Activated T-cell treated with anti-CD3 and anti-CD28 coated beads, Interleukin-2, amount 50 U/mL, for 72 hours (primary cell): Measurements from ENCODE around the gene SYCN. TPM values are rescaled to one million over a fixed set of nuclear protein-coding genes. Genes with fewer than 3 reads are reported as not detected.
A peak's percentile ranks its signal among the peaks of the same experiment; 100 is the strongest.
"Not testable (repeated sequence)": the region's sequence is repeated elsewhere in the genome, so short reads cannot be mapped to it uniquely, and the experiment has no call there.

ENCODE experiments used
- ATAC-seq, 2 donors: fragments of 150-1000 bp; cut with Tn5 transposase; replicated peaks in 1 of 2; 2 replicates each; pipeline ENCODE4 v1.10.0; 2021; ENCODE audit warnings: moderate library complexity in 2 of 2, mild to moderate bottlenecking in 1 of 2
- DNase-seq, 2 donors: peaks; one replicate each; pipeline ENCODE4 v3.0.0; 2021 to 2022; ENCODE audit warnings: mixed read lengths in 1 of 2
- H3K27ac Mint-ChIP-seq: one replicate; pipeline ENCODE4 v1.8.0; 2022; ENCODE audit warnings: mild to moderate bottlenecking, moderate library complexity, mixed read lengths
- H3K27me3 Mint-ChIP-seq: one replicate; pipeline ENCODE4 v1.8.0; 2022; ENCODE audit warnings: low read depth, mixed read lengths
- H3K36me3 Mint-ChIP-seq, 2 donors: one replicate each; pipeline ENCODE4 v1.8.0; 2022; ENCODE audit warnings: mixed read lengths in 2 of 2, mild to moderate bottlenecking in 1 of 2; ENCODE audit not compliant: insufficient read depth in 2 of 2
- H3K4me1 Mint-ChIP-seq: one replicate; pipeline ENCODE4 v1.8.0; 2022; ENCODE audit warnings: low read depth, mixed read lengths
- H3K4me3 Mint-ChIP-seq, 2 donors: one replicate each; pipeline ENCODE4 v1.8.0; 2022; ENCODE audit warnings: mild to moderate bottlenecking in 2 of 2, mixed read lengths in 2 of 2, moderate library complexity in 2 of 2
- H3K9me3 Mint-ChIP-seq, 2 donors: one replicate each; pipeline ENCODE4 v1.8.0; 2022; ENCODE audit warnings: mixed read lengths in 2 of 2
- total RNA-seq, 2 donors: library from RNA; stranded (reverse); gene quantifications; one replicate each; pipeline ENCODE4 v1.2.3, GENCODE V29; 2022

Gene SYCN
- total RNA-seq: not detected

GRCh38 chr19:39203372-39204341, at the start of gene SYCN:
Gene SYCN, minus strand, starts transcription at chr19:39204263. Its CDS starts 9 bp downstream, at chr19:39204254.
- ATAC-seq: no peak
- peaks cover 57% of the 10 kb centered on the region for H3K27me3 Mint-ChIP-seq
- no peak within 1 kb of the TSS for H3K4me3 Mint-ChIP-seq
- no peak within 1 kb of the TSS for H3K27ac Mint-ChIP-seq
- no peaks in the 10 kb centered on the region for H3K36me3 Mint-ChIP-seq
- DNase-seq: no peak
- no peaks in the 10 kb centered on the region for H3K4me1 Mint-ChIP-seq
- H3K9me3 Mint-ChIP-seq: no peaks in the 10 kb centered on the region

GRCh38 chr19:39253374-39254149, 49.5 kb upstream of the SYCN start:
- Mint-ChIP-seq H3K4me3 (no peak overlapping the region), H3K36me3 (no peaks in the 10 kb centered on the region), H3K9me3 (no peaks in the 10 kb centered on the region), H3K27me3 (peaks cover 7% of the 10 kb centered on the region), H3K4me1 (peaks cover 20% of the 10 kb centered on the region), H3K27ac (no peak overlapping the region)
- ATAC-seq (no peak), DNase-seq (no peak)

DNA sequence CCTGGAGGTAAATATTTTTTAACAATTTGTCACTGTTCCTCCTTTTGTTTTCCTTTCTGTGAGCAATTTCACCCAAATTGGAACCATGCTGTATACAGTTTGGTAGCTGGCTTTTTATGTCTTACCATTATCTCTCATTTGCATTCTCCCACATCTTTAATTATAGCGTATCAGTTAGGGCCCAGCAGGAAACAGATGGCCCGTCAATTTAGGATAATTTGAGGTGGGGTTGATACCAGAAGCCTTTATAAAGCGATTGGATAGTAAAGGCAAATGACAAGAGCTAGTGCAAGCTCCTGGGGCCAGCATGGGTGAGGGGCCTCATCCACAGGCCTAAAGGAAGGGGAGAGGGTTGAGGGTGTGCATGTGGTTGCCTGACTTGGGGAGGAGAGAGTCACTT, 48.4 kb upstream of the SYCN start:
- no peaks in the 10 kb centered on the region for H3K36me3 Mint-ChIP-seq
- no peak overlapping the region for H3K27ac Mint-ChIP-seq
- ATAC-seq (no peak), DNase-seq (no peak)
- H3K27me3 Mint-ChIP-seq: peaks cover 7% of the 10 kb centered on the region
- peaks cover 12% of the 10 kb centered on the region for H3K4me1 Mint-ChIP-seq
- H3K4me3 Mint-ChIP-seq: no peak overlapping the region
- H3K9me3 Mint-ChIP-seq: no peaks in the 10 kb centered on the region

GRCh38 chr19:39251846-39252245, 47.8 kb upstream of the SYCN start:
- ATAC-seq (no peak), DNase-seq (no peak)
- no peaks in the 10 kb centered on the region for H3K36me3 Mint-ChIP-seq
- H3K27me3 Mint-ChIP-seq: peaks cover 7% of the 10 kb centered on the region
- no peak overlapping the region for H3K4me3 Mint-ChIP-seq
- no peaks in the 10 kb centered on the region for H3K9me3 Mint-ChIP-seq
- no peak overlapping the region for H3K27ac Mint-ChIP-seq
- H3K4me1 Mint-ChIP-seq: peaks cover 12% of the 10 kb centered on the region

DNA sequence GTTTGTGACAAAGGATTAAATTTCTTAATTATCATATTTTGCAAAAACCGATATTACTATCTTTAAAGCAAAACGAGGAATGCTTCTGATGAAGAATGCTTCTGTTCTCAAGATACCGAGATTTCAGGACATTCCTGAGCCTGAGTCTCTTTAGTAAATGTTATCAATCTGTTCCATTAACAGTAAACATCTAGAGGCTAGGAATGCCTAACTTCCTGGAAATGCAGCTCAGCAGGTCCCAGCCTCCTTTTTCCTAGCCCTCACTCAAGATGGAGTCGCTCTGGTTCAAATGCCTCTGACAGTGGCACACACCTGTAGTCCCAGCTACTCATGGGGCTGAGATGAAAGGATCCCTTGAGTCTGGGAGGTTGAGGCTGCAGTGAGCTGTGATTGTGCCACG, 47.0 kb upstream of the SYCN start:
- DNase-seq (no peak), ATAC-seq (no peak)
- no peaks in the 10 kb centered on the region for H3K9me3 Mint-ChIP-seq
- no peaks in the 10 kb centered on the region for H3K36me3 Mint-ChIP-seq
- H3K27ac Mint-ChIP-seq: no peak overlapping the region
- peaks cover 7% of the 10 kb centered on the region for H3K27me3 Mint-ChIP-seq
- H3K4me3 Mint-ChIP-seq: no peak overlapping the region
- H3K4me1 Mint-ChIP-seq: peaks cover 12% of the 10 kb centered on the region

GRCh38 chr19:39248806-39249205, 44.7 kb upstream of the SYCN start, which contains the start of gene IFNL4:
Gene IFNL4, minus strand, starts transcription at chr19:39248856.
- no peak for ATAC-seq
- no peaks in the 10 kb centered on the region for H3K9me3 Mint-ChIP-seq

DNA sequence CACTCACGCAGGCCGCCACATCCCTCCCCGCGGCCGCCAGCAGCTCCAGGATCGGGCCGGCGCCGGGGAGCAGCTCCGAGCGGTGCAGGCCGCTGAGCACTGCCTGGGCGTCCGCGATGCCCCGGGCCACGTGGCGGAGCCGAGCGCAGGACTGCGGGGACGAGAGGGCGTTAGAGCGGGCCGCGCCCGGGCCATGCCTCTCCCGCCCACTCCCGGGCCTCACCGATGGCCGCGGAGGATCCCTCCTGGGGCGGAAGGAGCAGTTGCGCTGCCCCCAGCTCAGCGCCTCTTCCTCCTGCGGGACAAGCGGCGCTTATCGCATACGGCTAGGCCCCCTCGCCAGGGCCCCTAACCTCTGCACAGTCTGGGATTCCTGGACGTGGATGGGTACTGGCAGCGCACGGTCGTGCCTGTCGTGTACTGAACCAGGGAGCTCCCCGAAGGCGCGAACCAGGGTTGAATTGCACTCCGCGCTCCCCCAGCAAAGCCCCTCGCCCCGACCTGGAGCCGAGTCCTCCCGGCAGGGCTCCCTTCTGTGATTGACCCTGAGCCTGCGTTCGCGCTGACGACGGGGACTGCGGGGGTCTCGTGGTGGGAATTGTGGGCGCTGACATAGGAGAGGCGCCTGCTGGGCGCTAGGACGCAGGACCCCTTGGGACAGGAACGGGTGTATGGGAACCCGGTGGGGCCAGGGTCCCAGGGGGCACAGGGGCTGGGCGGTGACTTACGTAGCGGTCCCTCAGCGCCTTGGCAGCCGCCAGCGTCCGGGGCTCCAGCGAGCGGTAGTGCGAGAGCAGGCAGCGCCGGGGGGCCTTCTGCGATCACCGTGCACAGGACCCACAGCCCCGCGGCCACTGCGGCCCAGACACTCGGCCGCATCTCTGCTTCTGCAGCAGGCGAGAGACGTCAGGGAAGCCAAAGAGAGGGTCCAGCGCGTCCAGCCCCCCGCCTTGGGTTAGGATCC, 43.9 kb upstream of the SYCN start:
- no peak overlapping the region for H3K4me3 Mint-ChIP-seq
- no peaks in the 10 kb centered on the region for H3K9me3 Mint-ChIP-seq
- peaks cover 7% of the 10 kb centered on the region for H3K27me3 Mint-ChIP-seq
- no peak overlapping the region for H3K27ac Mint-ChIP-seq
- ATAC-seq: peak; percentile 47 to 58
- no peaks in the 10 kb centered on the region for H3K36me3 Mint-ChIP-seq
- DNase-seq: no peak
- H3K4me1 Mint-ChIP-seq: peaks cover 12% of the 10 kb centered on the region

More at GRCh38 chr19:39248806-39249205, 44.7 kb upstream of the SYCN start, which contains the start of gene IFNL4:
- Mint-ChIP-seq H3K27me3 (peaks cover 7% of the 10 kb centered on the region), H3K36me3 (no peaks in the 10 kb centered on the region), H3K4me1 (peaks cover 12% of the 10 kb centered on the region), H3K27ac (no peak within 1 kb of the TSS), H3K4me3 (no peak within 1 kb of the TSS)
- DNase-seq: no peak

DNA sequence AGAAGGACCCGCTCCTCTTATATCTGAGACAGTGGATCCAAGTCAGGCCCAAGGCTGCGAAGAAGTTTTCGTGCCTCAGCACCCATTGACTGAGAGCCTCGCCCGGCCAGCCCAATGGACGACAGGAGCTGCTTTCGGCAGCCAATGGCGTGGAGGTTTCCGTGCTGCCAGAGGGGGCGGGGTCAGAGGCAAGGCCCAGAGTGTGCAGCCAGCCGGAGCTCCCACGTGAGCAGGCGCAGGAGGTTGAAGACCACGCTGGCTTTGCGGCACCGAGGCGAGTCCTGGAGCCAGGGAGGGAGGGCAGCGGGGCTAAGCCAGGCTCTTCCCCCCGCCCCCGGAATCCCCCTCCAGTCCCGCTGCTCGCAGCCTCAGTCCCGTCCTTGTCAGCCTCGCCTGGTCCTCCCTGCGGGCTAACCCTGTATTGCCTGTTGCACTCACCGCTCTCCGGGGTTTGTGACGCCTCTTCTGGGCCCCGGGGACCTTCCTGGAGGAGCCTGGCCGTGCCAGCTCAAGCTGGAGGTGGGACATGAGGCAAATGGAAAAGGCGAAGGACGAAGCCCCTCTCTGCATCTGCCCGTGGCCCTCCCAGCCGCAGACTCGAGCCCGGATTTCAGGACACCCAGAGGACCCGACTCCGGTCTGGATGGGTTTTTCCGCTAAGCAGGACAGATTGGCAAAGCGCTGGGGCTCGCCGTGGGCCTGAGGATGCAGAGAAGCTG, 43.0 kb upstream of the SYCN start:
- Mint-ChIP-seq H3K36me3 (no peaks in the 10 kb centered on the region), H3K27ac (no peak overlapping the region)
- ATAC-seq: peak; percentile 70 to 74

DNA sequence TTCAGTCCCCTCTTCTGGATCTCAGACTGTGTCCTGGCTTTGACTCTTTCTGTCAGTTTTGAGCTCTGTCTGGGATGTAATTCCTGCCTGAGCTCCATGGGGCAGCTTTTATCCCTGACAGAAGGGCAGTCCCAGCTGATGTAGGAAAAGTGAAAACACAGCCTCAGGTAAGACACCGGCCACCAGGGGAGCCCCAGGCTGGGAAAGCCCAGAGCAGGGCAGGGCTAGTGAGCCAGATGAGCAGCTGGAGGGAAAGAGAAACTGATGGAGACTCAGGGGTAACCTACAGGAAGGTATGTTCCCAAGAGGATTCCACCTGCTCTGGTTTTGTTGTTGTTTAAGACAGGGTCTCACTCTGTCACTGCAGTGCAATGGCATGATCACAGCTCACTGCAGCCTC, 41.1 kb upstream of the SYCN start:
- H3K4me1 Mint-ChIP-seq, DNase-seq, H3K27ac Mint-ChIP-seq, H3K36me3 Mint-ChIP-seq, H3K4me3 Mint-ChIP-seq, H3K27me3 Mint-ChIP-seq, H3K9me3 Mint-ChIP-seq: not testable (repeated sequence)
- peak; percentile 56 to 60 for ATAC-seq

More for the DNA sequence above, 43.0 kb upstream of the SYCN start:
- Mint-ChIP-seq H3K9me3 (no peaks in the 10 kb centered on the region), H3K27me3 (peaks cover 7% of the 10 kb centered on the region), H3K4me1 (peaks cover 5% of the 10 kb centered on the region), H3K4me3 (peak overlapping the region; percentile 51 to 59)
- peak; percentile 44 to 53 for DNase-seq

GRCh38 chr19:39244410-39245100, 40.5 kb upstream of the SYCN start, which contains the start of gene IFNL3:
Gene IFNL3, minus strand, starts transcription at chr19:39245006. Its CDS starts 39 bp downstream, at chr19:39244967.
- not testable (repeated sequence) for H3K27me3 Mint-ChIP-seq, H3K27ac Mint-ChIP-seq, H3K36me3 Mint-ChIP-seq, ATAC-seq, DNase-seq, H3K9me3 Mint-ChIP-seq, H3K4me1 Mint-ChIP-seq, H3K4me3 Mint-ChIP-seq

GRCh38 chr19:39243741-39244140, 39.7 kb upstream of the SYCN start:
- DNase-seq: not testable (repeated sequence)

More at GRCh38 chr19:39243741-39244140, 39.7 kb upstream of the SYCN start:
- not testable (repeated sequence) for H3K36me3 Mint-ChIP-seq, H3K4me1 Mint-ChIP-seq, H3K9me3 Mint-ChIP-seq, H3K27ac Mint-ChIP-seq, H3K27me3 Mint-ChIP-seq, H3K4me3 Mint-ChIP-seq, ATAC-seq
